Mucosa of descending colon (tissue), 3 donors: ENCODE results near the gene CTBP1. TPM values are rescaled to one million over a fixed set of nuclear protein-coding genes. Genes with fewer than 3 reads are reported as not detected.

ENCODE experiments used
- ATAC-seq: fragments of 200-7000 bp; cut with Tn5 transposase; one replicate; pipeline ENCODE4 v1.9.1; 2020; ENCODE audit warnings: mild to moderate bottlenecking, moderate library complexity
- DNase-seq, 3 donors: peaks; one replicate each; pipeline ENCODE4 v3.0.0-alpha.2; 2020
- H3K36me3 ChIP-seq: fragments of 200-600 bp; one replicate; pipeline ENCODE4 v1.8.0; 2021; ENCODE audit warnings: low read depth, mild to moderate bottlenecking
- H3K4me1 ChIP-seq: fragments of 200-600 bp; one replicate; pipeline ENCODE4 v1.8.0; 2021; ENCODE audit warnings: low read depth, mild to moderate bottlenecking
- H3K4me3 ChIP-seq: fragments of 200-600 bp; one replicate; pipeline ENCODE4 v1.8.0; 2021; ENCODE audit warnings: mild to moderate bottlenecking
- H3K9me3 ChIP-seq: fragments of 200-600 bp; one replicate; pipeline ENCODE4 v1.8.0; 2021; ENCODE audit warnings: mild to moderate bottlenecking
- CTCF ChIP-seq: fragments of 200-600 bp; IDR thresholded peaks from one replicate; pipeline ENCODE4 v1.8.0; 2022; ENCODE audit warnings: antibody characterized with exemption, mild to moderate bottlenecking
- intact Hi-C, 2 donors: fragments of 100-400 bp; cut with DNase I in 1 of 2; cut with micrococcal nuclease in 1 of 2; formaldehyde crosslinking; loops; one replicate each; pipeline versions ENCODE4 v1.11.0 to v1.11.1; 2022; cut with DNase I, micrococcal nuclease
- total RNA-seq, 3 donors: library from RNA; stranded (reverse); fragmentation: NEBNext Ultra II Directional in 2 of 3; extraction: Animal tissue kit (Norgen Biotek cat#: 25700) in 2 of 3; gene quantifications; one replicate each; pipeline versions ENCODE4 v1.2.1 to v1.2.4, GENCODE V29; 2021 to 2023
- donor health status: DM: no; HTN: no; CAD: no; lungs with moderate emphysema.
- donor health status: DM: no; HTN: no; CAD: no.
- donor health status: DM: no; HTN: yes; CAD: no.

CTBP1 gene
- total RNA-seq, 3 donors from 2014 or later, result 151 to 188 (median 168) TPM

DNA sequence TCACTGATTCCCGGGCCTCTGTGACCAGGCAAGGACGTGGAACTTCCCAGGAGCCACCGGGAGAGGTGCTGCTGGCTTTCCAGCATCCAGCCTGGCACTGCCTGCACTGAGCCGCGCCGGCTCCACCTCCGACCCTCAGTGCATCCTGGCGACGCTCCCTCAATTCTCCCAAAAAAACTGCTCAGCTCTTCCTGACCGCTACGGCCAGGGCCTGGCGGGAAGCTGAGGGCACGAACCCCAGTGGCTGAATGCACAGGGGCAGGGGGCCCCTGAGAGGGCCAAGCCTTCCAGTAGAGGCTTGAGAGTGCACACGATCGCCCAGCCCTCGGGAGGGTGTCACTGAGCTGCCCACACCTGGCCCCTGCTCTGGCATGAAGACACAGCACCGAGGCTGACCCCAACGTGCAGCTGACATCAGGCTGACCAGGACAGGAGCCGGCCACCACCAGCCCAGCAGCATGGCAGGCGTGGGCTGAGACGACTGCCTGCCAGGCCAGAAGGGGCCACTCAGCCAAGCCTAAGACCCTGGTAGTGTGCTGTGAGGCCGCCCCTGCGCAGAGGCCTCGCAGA, 6.9 kb downstream of the CTBP1 start:
- intact Hi-C loops, result no loop called here
- peaks cover 52% of the 10 kb centered on the region for H3K4me1 ChIP-seq
- no peaks in the 10 kb centered on the region for H3K9me3 ChIP-seq
- peak; percentile 26 for ATAC-seq
- peak in 2 of 3 donors; percentile 25 to 41 for DNase-seq
- no peaks in the 10 kb centered on the region for H3K36me3 ChIP-seq
- no peak overlapping the region for H3K4me3 ChIP-seq
- TF ChIP-seq CTCF, result no peak

GRCh38 chr4:1241466-1241935, 7.4 kb downstream of the CTBP1 start:
- peak; percentile 37 to 54 (median 40) for DNase-seq
- intact Hi-C loops, result no loop called here
- Histone ChIP-seq H3K36me3 (no peaks in the 10 kb centered on the region), H3K9me3 (no peaks in the 10 kb centered on the region), H3K4me3 (no peak overlapping the region), H3K4me1 (peaks cover 47% of the 10 kb centered on the region)
- no peak for TF ChIP-seq CTCF
- peak; percentile 65 for ATAC-seq

- TF ChIP-seq CTCF, result no peak
- H3K9me3 ChIP-seq, result no peaks in the 10 kb centered on the region
- DNase-seq (peak in 2 of 3 donors; percentile 22 to 55), ATAC-seq (no peak)
- no peaks in the 10 kb centered on the region for H3K36me3 ChIP-seq
- intact Hi-C loops, result no loop called here
- H3K4me3 ChIP-seq, result no peak overlapping the region
- H3K4me1 ChIP-seq, result peaks cover 41% of the 10 kb centered on the region
These were observed 8.0 kb downstream of the CTBP1 start for GRCh38 chr4:1240721-1241465.

GRCh38 chr4:1239950-1240307, 9.0 kb downstream of the CTBP1 start:
- no peaks in the 10 kb centered on the region for H3K36me3 ChIP-seq
- no peak for TF ChIP-seq CTCF

DNA sequence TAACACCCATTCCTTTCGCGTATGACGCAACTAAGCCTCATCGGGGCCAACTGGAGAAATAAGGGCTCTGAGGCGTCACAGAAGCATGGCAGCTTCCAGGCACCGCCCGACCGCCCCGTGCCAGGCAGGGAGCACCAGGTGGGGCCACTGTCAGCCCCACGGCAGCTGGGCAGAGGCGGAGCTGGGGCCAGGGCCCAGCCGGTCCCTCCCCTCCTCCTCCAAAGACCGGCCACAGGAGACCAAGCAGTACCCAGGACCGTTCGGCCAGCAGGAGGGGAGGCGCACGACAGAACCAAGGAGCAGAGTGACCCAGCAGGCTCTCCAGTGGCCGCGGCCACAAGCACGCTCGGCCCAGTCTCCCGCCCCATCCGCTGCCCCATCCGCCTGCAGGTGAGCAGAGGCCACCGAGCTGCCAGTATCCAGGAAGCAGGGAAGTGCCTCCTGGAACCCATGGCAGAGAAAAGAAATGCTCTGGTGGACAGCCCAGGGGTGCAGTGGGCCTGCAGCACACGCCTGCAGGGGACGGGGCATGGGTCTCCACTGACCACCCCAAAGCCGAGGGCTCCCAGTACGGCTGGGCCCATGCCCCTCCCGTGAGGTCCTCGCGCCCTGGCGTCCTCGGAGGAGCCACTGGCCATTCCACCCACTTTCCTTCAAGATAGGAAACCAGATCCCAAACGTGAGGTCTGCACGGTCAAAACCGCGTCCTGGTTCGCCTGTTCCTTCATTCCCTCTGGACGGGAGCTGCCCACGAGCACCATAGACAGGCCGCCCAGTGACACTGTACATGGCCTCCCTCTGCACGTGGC, 9.6 kb downstream of the CTBP1 start:
- DNase-seq (peak in 2 of 3 donors; percentile 16 to 48), ATAC-seq (no peak)
- peaks cover 27% of the 10 kb centered on the region for H3K4me1 ChIP-seq
- intact Hi-C loops, result no loop called here
- no peak overlapping the region for H3K4me3 ChIP-seq
- no peaks in the 10 kb centered on the region for H3K9me3 ChIP-seq
- no peak for TF ChIP-seq CTCF
- no peaks in the 10 kb centered on the region for H3K36me3 ChIP-seq

More at GRCh38 chr4:1239950-1240307, 9.0 kb downstream of the CTBP1 start:
- no peak overlapping the region for H3K4me3 ChIP-seq
- no peak for ATAC-seq
- intact Hi-C loops, result no loop called here
- H3K9me3 ChIP-seq, result no peaks in the 10 kb centered on the region
- DNase-seq, result peak in 2 of 3 donors; percentile 15 to 27
- H3K4me1 ChIP-seq, result peaks cover 33% of the 10 kb centered on the region
